ENCODE data around the gene CLN3. TPM values are rescaled to one million over a fixed set of nuclear protein-coding genes. Genes with fewer than 3 reads are reported as not detected.
A peak's percentile ranks its signal among the peaks of the same experiment; 100 is the strongest.

CLN3 gene
- polyA plus RNA-seq, 2 of the 4 experiments (the other 2 are of a cell fraction): 17.4 to 21.5 TPM

GRCh38 chr16:28532940-28533647 is 41.2 kb upstream of the CLN3 start:
- ChIA-PET POLR2A (no interaction called here), CTCF (interaction anchor here (1.3 kb wide), 1 partner anchor 17 kb away, joined by 3 read pairs; no protein-coding TSS in a partner anchor)
- H3K4me2 ChIP-seq: no peak overlapping the region
- TF ChIP-seq GATA3 (IDR thresholded peaks at IDR 0.05; ENCODE audit: borderline replicate concordance): no peak
- TF ChIP-seq ELK1 (IDR thresholded peaks at IDR 0.05; ENCODE audit: low read depth, low read length): no peak
- no peak for TF ChIP-seq HEYL (CRISPR knock-in tag; IDR thresholded peaks at IDR 0.05)
- TF ChIP-seq MAX (IDR thresholded peaks at IDR 0.05): no peak
- no peak for TF ChIP-seq HOXA7 (CRISPR knock-in tag; IDR thresholded peaks at IDR 0.05)
- no peak for TF ChIP-seq NFE2L2 (conservative IDR thresholded peaks at IDR 0.05; ENCODE audit: low read length)
- no peak for TF ChIP-seq MAZ (IDR thresholded peaks at IDR 0.05; ENCODE audit: borderline replicate concordance, low read depth, low read length)
- TF ChIP-seq RFX5 (IDR thresholded peaks at IDR 0.05): no peak
- no peak for TF ChIP-seq MYC (IDR thresholded peaks at IDR 0.05; ENCODE audit: borderline replicate concordance, low read length)
- TF ChIP-seq EHMT2 (IDR thresholded peaks at IDR 0.05; ENCODE audit: low read depth): no peak
- no peak for TF ChIP-seq RAD21 (conservative IDR thresholded peaks at IDR 0.05 in 1 of 2, IDR thresholded peaks at IDR 0.05 in 1 of 2)
- TF ChIP-seq FOXS1 (CRISPR knock-in tag; IDR thresholded peaks at IDR 0.05): no peak
- no peak for TF ChIP-seq ZNF302 (CRISPR knock-in tag; IDR thresholded peaks at IDR 0.05)
- no peak for TF ChIP-seq RCOR1 (IDR thresholded peaks at IDR 0.05; ENCODE audit: low read depth, low read length)
- TF ChIP-seq KDM5A (IDR thresholded peaks at IDR 0.05): no peak
- TF ChIP-seq JUN (IDR thresholded peaks at IDR 0.05): no peak
- TF ChIP-seq ESRRA (IDR thresholded peaks at IDR 0.05; ENCODE audit: borderline replicate concordance, low read length): no peak
- no peak for TF ChIP-seq ZFP36 (IDR thresholded peaks at IDR 0.05; ENCODE audit: borderline replicate concordance, partially characterized antibody)
- TF ChIP-seq CTCF (IDR thresholded peaks at IDR 0.05): no peak
- TF ChIP-seq HMGXB4 (CRISPR knock-in tag; IDR thresholded peaks at IDR 0.05; ENCODE audit: borderline replicate concordance): no peak
- peaks cover 14% of the 10 kb centered on the region; the same call in 2 of the 3 replicates for H3K4me1 ChIP-seq
- WGBS (ENCODE audit: missing lambda C conversion rate): 81% methylated on average over 5 of the region's 5 CpGs
- peak overlapping the region in 1 of 2 experiments; percentile 27; a peak in 1 of 6 replicates for H3K27ac ChIP-seq
- no peak for FAIRE-seq
- DNase-seq (ENCODE audit: low read depth in 1 of 2, low spot score in 1 of 2): no peak
- ATAC-seq: peak in 1 of 2 experiments; percentile 12; a peak in 2 of 6 replicates
- H3K4me3 ChIP-seq: no peak overlapping the region
- no peaks in the 10 kb centered on the region for H3K9me3 ChIP-seq
